NCI-H2196 (cell line): Measurements from ENCODE around the gene MUC20.
"Not testable (repeated sequence)": the region's sequence is repeated elsewhere in the genome, so short reads cannot be mapped to it uniquely, and the experiment has no call there.

Experiments used
- DNase-seq: peaks from one replicate; lab custom pipeline; 2025; ENCODE audit not compliant: unreplicated experiment; lab: John Stamatoyannopoulos, UW

The MUC20 gene

DNA sequence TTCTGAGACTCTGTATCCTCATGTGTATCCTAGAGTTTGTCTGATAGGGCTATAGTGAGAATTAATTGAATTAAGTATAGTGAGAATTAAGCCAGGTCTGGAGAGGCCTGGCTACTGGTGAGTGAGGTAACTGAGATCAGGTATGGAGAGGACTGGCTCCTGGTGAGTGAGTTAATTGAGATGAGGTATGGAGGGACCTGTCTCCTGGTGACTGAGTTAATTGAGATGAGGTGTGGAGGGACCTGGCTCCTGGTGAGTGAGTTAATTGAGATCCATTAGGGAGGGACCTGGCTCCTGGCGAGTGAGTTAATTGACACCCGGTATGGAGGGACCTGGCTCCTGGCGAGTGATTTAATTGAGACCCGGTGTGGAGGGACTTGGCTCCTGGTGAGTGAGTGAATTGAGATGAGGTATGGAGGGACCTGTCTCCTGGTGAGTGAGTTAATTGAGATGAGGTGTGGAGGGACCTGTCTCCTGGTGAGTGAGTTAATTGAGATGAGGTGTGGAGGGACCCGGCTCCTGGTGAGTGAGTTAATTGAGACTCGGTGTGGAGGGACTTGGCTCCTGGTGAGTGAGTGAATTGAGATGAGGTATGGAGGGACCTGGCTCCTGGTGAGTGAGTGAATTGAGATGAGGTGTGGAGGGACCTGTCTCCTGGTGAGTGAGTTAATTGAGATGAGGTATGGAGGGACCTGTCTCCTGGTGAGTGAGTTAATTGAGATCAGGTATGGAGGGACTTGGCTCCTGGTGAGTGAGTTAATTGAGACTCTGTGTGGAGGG lies 10.5 kb upstream of the MUC20 start:
- DNase-seq: not testable (repeated sequence)

DNA sequence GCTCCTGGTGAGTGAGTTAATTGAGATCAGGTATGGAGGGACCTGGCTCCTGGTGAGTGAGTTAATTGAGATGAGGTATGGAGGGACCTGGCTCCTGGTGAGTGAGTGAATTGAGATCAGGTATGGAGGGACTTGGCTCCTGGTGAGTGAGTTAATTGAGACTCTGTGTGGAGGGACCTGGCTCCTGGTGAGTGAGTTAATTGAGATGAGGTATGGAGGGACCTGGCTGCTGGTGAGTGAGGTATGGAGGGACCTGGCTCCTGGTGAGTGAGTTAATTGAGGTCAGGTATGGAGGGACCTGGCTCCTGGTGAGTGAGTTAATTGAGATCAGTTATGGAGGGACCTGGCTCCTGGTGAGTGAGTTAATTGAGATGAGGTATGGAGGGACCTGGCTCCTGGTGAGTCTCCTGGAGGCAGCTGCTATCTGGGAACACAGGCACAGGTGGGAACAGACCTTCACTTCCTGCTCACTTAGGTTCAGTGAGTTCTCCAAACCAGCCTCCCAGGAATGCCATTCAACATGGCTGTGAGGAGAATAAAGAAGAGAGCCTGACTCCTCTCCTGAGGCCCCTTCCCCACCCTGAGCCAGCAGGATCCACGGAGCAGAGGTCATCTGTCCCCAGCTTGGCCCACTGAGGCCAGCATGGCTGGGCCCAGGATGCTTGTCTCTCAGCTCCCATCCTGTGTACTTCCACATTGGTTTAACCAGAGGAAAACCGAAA lies 9.5 kb upstream of the MUC20 start:
- not testable (repeated sequence) for DNase-seq

DNA sequence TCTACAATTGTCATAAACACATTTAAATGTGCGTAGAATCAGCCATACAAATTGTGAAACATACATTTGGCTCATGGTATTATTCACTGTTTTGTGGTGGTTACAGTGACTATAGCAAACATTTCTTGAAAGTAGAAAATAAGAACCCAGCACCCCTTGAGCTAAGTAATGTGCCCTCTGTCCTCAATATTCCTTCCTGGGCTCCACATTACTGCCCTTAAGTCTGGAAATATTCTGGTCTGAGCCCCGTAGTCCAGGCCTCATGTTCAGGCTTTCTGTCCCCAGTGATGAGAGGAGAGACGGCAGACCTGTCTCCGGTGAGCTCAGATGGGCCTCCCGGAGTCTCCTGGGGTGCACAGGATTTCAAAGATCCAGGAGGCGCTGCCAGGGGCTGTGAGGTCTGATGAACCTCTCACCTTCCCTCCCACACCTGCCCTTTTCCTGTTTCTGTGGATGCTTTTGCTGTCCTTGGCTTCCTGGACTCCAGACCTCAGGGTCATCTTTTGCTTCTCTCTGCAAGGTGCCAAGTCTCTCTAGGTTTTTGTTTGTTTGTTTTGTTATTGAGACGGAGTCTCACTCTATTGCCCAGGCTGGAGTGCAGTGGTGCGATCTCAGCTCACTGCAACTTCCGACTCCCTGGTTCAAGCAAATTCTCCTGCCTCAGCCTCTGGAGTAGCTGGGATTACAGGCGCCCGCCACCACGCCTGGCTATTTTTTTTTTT lies 8.8 kb upstream of the MUC20 start:
- no peak for DNase-seq

DNA sequence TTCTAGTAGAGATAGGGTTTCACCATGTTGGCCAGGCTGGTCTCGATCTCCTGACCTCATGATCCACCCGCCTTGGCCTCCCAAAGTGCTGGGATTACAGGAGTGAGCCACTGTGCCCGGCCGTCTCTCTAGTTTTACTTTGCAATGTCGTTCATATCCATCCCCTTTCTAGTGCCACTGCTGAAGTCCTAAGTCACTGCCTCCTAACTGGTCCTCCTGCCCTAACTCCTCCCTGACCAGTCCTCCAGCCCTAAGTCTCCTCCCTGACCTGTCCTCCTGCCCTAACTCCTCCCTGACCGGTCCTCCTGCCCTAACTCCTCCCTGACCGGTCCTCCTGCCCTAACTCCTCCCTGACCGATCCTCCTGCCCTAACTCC lies 8.3 kb upstream of the MUC20 start:
- DNase-seq: not testable (repeated sequence)

DNA sequence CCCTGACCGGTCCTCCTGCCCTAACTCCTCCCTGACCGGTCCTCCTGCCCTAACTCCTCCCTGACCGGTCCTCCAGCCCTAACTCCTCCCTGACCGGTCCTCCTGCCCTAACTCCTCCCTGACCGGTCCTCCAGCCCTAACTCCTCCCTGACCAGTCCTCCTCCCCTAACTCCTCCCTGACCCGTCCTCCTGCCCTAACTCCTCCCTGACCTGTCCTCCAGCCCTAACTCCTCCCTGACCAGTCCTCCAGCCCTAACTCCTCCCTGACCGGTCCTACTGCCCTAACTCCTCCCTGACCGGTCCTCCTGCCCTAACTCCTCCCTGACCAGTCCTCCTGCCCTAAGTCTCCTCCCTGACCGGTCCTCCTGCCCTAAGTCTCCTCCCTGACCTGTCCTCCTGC lies 7.6 kb upstream of the MUC20 start:
- DNase-seq: not testable (repeated sequence)

DNA sequence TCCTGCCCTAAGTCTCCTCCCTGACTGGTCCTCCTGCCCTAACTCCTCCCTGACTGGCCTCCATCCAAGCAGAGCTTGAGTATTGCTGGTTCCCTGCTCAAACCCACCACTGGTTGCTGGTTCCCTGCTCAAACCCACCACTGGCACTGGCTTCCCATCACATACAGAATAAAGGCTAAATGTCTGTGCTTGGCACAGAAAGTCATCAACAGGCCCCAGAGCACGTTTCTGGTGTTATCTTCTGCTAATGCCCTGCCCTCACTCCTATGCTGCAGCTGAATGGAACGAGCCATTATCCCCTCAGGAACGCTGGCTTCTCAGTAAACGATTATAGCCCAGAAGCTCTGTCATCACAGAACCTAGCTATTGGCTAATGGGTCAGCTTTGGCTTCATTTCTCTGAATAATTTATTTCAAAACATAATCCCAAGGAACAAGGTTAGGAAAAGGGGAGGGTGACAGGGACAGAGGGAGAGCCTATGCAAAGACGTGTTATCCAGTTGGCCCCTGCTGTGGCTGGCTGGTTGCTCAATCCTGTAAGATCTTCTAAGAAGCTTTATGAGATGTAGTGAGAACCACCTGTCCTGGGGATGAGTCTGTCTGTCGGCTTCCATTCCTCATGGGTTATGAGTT lies 6.3 kb upstream of the MUC20 start:
- DNase-seq: no peak

DNA sequence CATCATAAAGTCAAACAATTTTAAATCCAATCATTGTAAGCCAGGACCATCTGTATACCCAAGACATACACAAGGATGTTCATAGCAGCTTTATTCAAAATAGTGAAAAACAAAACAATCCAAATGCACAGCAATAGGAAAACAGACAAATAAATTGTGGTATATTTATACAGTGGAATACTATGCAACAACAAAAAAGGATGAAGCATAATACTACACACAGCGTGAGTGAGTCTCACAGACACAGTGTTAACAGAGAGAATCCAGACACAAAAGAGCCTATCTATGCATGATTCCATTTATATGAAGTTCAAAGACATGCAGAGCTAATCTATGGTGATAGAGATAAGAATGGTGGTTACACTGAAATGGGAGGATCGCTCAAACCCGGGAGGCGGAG lies 5.6 kb upstream of the MUC20 start:
- no peak for DNase-seq

DNA sequence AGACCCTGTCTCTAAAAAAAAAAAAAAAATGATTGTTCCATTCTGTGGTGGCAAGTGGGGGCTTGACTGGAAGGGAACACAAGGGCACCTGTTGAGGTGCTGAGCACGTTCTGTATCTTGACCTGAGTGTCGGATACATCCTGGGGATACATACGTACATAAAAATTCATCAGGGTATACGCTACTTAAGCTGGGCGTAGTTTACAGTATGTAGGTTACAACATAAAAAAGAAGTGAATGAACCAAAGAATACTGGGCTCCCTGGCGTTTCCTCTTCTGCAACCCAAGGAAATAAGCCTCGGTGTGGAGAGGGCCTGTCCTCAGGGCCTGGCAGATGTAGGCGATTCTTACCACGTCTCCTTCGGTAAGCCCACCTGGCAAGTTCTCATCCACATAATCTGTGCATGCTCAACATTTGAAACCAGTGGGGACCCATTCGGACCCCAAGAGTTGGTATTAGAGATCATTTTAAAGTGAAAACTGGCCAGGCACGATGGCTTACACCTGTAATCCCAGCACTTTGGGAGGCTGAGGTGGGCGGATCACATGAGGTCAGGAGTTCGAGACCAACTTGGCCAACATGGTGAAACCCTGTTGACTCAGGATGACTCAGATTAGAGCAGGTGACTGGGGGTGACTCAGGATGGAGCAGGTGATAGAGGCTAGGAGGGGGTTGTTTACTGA lies 5.1 kb upstream of the MUC20 start:
- no peak for DNase-seq

DNA sequence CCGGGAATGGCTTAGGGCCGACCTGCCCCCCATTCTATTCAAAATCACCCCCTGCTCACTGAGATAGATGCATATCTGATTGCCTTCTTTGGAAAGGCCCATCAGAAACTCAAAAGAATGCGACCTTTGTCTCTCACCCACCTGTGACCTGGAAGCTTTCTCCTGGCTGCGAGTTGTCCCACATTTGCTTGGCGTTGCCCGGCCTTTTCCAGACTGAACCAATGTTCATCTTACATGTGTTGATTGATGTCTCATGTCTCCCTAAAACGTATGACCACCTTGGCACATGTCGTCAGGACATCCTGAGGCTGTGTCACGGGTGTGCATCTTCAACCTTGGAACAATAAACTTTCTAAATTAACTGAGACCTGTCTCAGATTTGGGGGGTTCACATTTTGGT lies 3.4 kb upstream of the MUC20 start:
- DNase-seq: no peak

DNA sequence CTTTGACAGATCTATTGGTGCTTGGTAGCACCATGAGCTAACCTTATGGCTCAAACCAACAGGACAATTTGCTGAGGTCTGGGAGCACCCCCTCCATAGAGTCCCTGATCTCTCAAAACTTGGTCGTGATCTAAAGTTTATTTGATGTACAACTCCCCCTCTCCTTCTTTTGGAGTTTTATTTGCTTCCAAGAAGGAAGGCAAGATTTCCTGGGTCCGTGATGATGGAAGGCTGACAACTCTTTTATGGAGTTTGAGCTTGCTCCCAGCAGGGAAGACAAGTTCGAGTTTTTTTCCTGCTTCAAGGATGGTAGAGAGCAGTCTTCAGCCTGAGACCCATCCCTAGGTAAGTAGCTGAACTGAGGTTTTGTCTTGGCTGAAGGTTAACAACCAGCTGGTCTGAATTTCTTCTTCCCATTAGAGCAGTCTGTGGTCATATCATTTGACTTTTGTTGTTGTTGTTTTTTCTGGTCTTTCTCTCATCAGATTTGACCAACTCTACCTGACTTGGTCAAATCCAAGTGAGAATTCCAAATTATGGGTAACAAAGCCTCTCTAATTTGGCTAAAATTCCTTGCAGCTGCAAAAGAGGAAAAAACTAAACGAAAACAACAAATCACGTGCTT lies 2.8 kb upstream of the MUC20 start:
- DNase-seq: no peak

DNA sequence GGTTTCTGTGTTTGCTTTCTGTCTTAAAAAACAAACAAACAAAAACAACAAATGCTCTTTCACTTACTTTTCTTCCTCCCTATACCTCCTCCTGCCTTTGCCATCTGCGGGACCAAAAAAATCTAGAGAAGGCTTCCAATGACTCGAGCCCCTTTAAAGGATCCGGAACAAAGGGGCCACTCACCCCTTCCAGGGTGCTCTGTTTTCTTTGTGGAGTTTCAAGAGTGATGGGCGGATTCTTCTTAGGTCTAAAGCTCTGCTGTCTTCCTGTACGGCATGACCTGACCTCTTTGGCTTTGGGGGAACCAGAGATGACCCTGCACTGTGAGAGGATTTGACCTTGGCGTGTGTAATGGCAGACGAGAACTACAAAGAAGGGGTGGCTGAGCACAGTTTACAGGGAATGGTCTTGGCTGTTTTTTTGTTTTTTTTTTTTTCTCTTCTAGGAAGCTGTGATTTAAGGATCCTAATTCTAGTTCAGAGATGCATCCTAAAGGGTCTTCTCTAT lies 2.2 kb upstream of the MUC20 start:
- DNase-seq: no peak

DNA sequence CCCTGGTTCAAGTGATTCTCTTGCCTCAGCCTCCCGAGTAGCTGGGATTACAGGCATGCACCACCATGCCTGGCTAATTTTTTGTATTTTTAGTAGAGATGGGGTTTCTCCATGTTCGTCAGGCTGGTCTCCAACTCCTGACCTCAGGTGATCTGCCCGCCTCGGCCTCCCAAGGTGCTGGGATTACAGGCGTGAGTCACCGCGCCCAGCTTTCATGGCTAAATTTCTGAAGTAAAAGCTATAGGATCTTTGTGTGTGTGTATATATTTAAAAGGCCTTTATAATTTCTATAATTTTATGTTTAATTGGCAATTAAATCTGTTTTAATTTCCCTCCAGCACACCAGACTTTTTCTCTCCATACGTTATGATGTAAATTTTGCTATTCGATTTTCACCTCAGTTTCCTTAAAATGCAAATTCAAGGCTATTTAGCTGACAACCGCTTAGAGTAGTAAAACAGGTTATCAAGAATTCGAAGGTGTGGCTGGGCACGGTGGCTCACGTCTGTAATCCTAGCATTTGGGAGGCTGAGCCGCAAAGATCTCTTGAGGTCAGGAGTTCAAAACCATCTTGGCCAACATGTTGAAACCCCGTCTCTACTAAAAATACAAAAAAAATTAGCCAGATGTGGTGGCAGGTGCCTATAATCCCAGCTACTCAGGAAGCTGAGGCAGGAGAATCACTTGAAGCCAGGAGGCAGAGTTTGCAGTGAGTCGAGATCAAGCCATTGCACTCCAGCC lies 1.1 kb upstream of the MUC20 start:
- not testable (repeated sequence) for DNase-seq

DNA sequence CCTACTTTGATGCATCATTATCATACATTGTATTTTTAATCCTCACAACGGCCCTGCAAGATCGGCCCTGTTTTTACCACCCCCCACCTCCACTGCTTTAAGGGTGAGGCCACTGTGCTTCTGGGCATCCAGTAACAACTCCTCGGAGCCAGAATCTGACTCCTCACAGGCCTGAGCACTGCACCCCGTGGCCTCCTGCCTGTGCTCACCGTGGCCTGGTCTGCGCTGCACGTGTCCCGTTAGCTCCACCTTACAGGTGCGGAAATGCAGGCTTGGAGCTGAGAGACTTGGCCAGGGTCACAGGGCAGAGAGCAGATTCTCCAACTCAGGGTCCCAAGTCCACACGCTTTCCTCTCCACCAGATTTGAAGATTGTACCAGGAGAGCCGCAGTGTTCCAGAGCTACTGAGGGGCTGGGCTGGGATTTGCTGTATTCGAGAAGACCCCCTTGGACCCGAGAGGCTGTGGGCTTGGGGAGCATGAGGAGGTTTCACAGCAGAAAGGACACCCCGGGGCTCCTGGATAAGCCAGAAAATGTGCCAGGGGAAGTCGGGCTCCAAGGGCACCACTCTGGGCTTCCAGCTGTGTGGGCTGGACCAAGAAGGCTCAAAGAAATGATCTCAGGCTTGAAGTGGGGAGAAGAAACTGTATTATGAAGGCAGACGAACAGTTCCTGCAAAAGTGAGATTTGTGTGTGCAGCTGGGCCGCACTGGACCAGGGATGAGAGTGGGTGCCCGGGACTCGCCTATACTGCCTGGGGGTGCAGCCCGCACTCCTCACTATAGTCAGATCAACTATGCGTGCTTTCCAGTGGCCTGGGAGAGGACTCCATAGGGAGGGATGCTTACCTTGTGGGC lies 1.6 kb downstream of the MUC20 start:
- not testable (repeated sequence) for DNase-seq

DNA sequence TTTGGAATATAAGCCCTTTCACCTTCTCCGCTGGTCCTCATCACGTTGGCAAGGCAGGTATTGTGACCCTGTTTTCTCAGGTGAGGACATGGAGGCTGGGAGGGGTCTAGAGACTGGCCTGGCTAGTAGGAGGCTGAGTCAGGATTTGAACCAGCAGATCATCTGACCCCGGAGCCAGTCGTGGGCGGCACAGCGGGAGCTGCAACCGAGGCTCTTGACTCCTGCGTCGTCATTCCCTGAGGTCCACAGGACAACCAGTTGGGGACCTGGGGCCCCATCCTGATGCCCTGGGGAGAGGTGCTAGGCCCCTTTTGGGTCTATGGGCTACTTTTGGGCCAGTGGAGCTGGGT lies 2.2 kb downstream of the MUC20 start:
- not testable (repeated sequence) for DNase-seq

DNA sequence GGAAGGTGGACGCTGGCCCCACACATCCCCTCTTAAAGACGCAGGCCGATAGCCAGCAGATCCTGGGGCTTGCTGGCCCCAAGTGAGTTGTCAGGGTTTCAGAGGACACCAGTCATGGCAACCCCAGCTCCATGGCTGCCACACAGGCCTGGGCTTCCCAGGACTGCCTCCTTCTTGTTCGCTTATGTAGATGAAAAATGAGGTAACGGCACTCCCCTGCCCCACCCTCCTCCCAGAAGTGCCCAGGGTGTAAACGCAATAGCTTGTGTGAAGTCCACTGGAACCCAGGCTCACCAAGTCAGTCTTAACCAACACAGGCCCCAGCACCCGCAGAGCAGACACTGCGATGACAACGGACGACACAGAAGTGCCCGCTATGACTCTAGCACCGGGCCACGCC lies 3.6 kb downstream of the MUC20 start:
- DNase-seq: not testable (repeated sequence)

DNA sequence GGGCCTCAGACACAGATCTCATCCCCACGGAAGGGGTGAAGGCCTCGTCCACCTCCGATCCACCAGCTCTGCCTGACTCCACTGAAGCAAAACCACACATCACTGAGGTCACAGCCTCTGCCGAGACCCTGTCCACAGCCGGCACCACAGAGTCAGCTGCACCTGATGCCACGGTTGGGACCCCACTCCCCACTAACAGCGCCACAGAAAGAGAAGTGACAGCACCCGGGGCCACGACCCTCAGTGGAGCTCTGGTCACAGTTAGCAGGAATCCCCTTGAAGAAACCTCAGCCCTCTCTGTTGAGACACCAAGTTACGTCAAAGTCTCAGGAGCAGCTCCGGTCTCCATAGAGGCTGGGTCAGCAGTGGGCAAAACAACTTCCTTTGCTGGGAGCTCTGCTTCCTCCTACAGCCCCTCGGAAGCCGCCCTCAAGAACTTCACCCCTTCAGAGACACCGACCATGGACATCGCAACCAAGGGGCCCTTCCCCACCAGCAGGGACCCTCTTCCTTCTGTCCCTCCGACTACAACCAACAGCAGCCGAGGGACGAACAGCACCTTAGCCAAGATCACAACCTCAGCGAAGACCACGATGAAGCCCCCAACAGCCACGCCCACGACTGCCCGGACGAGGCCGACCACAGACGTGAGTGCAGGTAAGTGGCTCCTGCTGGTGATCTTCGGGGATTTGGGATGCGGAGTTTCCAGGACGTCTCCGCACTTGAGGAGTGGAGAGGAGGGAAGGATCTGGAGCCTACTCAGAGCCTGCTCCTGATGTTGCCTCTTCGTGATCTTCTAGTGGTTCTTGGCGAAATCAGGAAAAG lies 5.3 kb downstream of the MUC20 start:
- not testable (repeated sequence) for DNase-seq

DNA sequence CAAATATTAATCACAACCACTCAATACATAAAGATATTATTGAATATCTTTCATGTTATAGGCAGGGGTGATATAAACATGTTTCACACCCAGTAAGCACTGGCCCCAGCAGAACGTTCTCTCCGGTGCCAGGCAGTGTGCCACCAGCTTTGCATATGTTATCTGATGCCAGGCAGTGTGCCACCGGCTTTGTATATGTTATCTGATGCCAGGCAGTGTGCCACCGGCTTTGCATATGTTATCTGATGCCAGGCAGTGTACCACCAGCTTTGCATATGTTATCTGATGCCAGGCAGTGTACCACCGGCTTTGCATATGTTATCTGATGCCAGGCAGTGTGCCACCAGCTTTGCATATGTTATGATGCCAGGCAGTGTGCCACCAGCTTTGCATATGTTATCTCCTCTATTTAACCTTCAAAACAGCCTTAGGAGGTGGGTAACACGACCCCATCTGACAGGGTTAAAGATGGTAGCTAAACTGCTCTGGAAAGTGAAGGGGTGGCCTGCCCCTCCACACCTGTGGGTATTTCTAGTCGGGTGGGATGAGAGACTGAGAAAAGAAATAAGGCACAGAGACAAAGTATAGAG lies 6.9 kb downstream of the MUC20 start:
- no peak for DNase-seq
